Spleen (tissue), 11 donors: ENCODE measurements around the gene DDAH1. TPM values are rescaled to one million over a fixed set of nuclear protein-coding genes. Genes with fewer than 3 reads are reported as not detected.
A peak's percentile ranks its signal among the peaks of the same experiment; 100 is the strongest.

Experiments
- DNase-seq: peaks from one replicate; pipeline ENCODE4 v3.0.0-alpha.2; 2020
- H3K27ac ChIP-seq, 8 donors: fragments of 200-600 bp; sonication (generic) in 7 of 8; 1 replicate in 4 of 8; 2 replicates in 4 of 8; pipeline versions ENCODE4 v1.5.0 to v1.8.0; 2016 to 2021; ENCODE audit warnings: inconsistent platforms in 4 of 8, mild to moderate bottlenecking in 4 of 8, moderate library complexity in 1 of 8
- H3K27me3 ChIP-seq, 7 donors: fragments of 200-600 bp; sonication (generic) in 6 of 7; replicated peaks in 1 of 7; 1 replicate in 4 of 7; 2 replicates in 3 of 7; pipeline versions ENCODE4 v1.5.0 to v1.8.0; 2016 to 2021; ENCODE audit warnings: inconsistent platforms in 3 of 7, mild to moderate bottlenecking in 1 of 7
- H3K36me3 ChIP-seq, 6 donors: fragments of 200-600 bp; sonication (generic) in 5 of 6; 1 replicate in 4 of 6; 2 replicates in 2 of 6; pipeline versions ENCODE4 v1.5.0 to v1.8.0; 2016 to 2021; ENCODE audit warnings: inconsistent platforms in 2 of 6
- H3K4me1 ChIP-seq, 6 donors: fragments of 200-600 bp; sonication (generic) in 5 of 6; 1 replicate in 3 of 6; 2 replicates in 3 of 6; pipeline versions ENCODE4 v1.5.0 to v1.8.0; 2016 to 2021; ENCODE audit warnings: inconsistent platforms in 3 of 6
- H3K4me3 ChIP-seq, 8 donors: fragments of 200-600 bp; sonication (generic) in 7 of 8; 1 replicate in 4 of 8; 2 replicates in 4 of 8; pipeline versions ENCODE4 v1.5.0 to v1.8.0; 2016 to 2021; ENCODE audit warnings: inconsistent platforms in 4 of 8, mild to moderate bottlenecking in 4 of 8, moderate library complexity in 2 of 8
- H3K9me3 ChIP-seq, 8 donors: fragments of 200-600 bp; sonication (generic) in 7 of 8; 1 replicate in 4 of 8; 2 replicates in 4 of 8; pipeline versions ENCODE4 v1.5.0 to v1.8.0; 2016 to 2021; ENCODE audit warnings: inconsistent platforms in 4 of 8
- CTCF ChIP-seq, 11 experiments: fragments of 200-600 bp in 7 of 11; fragments of 450-650 bp in 4 of 11; sonication (generic) in 4 of 11; IDR thresholded peaks in 8 of 11; conservative IDR thresholded peaks in 3 of 11; 1 replicate in 7 of 11; 2 replicates in 4 of 11; pipeline versions ENCODE4 v1.4.0 to v1.8.0; 2016 to 2021; ENCODE audit warnings: antibody characterized with exemption in 11 of 11, inconsistent platforms in 4 of 11, mild to moderate bottlenecking in 1 of 11
- POLR2A ChIP-seq, 3 donors: fragments of 450-650 bp; IDR thresholded peaks; one replicate each; pipeline ENCODE4 v1.5.1; 2017; ENCODE audit warnings: antibody characterized with exemption in 3 of 3, mild to moderate bottlenecking in 1 of 3
- POLR2AphosphoS5 ChIP-seq, 3 donors: sonication (generic); formaldehyde crosslinking; IDR thresholded peaks; one replicate each; pipeline ENCODE4 v1.5.1; 2017; ENCODE audit warnings: antibody characterized with exemption in 3 of 3
- WGBS, 5 donors: extraction: QIAGEN DNeasy Blood & Tissue Kit in 3 of 5; methylation state at CpG; one replicate each; pipeline versions ENCODE4 v1.1.5 to v1.1.7; 2013 to 2018; 5-methylcytosine and 5-hydroxymethylcytosine counted together
- intact Hi-C: fragments of 100-400 bp; cut with DNase I; formaldehyde crosslinking; loops from one replicate; pipeline ENCODE4 v1.15.0; 2023; ENCODE audit warnings: low total_unique reads
- polyA plus RNA-seq, 3 donors: library from polyadenylated mRNA; stranded (reverse); fragments of 200-250 nt; gene quantifications; one replicate each; pipeline ENCODE4 v1.2.1, GENCODE V29; 2013
- total RNA-seq, 7 donors: library from RNA; depleted of rRNA in 3 of 7; stranded (reverse); fragments of >200 nt in 3 of 7; fragmentation: NEBNext Ultra II Directional in 4 of 7; extraction: Animal tissue kit (Norgen Biotek cat#: 25700) in 4 of 7; gene quantifications; one replicate each; pipeline versions ENCODE4 v1.1.0 to v1.2.1, GENCODE V29; 2016 to 2021
- donor health status: healthy with polysubstance abuse.
- donor health status: DM: no; HTN: no; CAD: no; lungs with moderate emphysema.
- donor health status: DM: no; HTN: no; CAD: no.
- donor health status: Bipolar disorder and iron deficiency.
- donor health status: healthy.
- donor health status: DM: no; HTN: no; CAD: no.
- donor health status: DM: yes; HTN: yes; CAD: no.

DDAH1 gene
- total and polyA plus RNA-seq, 10 donors, result 1.8 to 19.8 (median 13.7) TPM

- Histone ChIP-seq H3K9me3 (no peaks in the 10 kb centered on the region), H3K27me3 (no peaks in the 10 kb centered on the region), H3K4me1 (peaks cover 0 to 18% (median 0%) of the 10 kb centered on the region in 6 donors), H3K36me3 (no peaks in the 10 kb centered on the region), H3K27ac (peak overlapping the region in 1 of 8 donors; percentile 20), H3K4me3 (no peak overlapping the region)
- intact Hi-C loops, result no loop called here
- TF ChIP-seq POLR2AphosphoS5 (IDR thresholded peaks at IDR 0.05) (no peak), CTCF (IDR thresholded peaks at IDR 0.05 in 8 of 11, conservative IDR thresholded peaks at IDR 0.05 in 3 of 11) (no peak), POLR2A (IDR thresholded peaks at IDR 0.05) (no peak)
- 83 to 96% (median 95%) methylated on average over 2 of the region's 2 CpGs for WGBS, 5 donors
- no peak for DNase-seq
These were observed 14.1 kb downstream of the DDAH1 start for GRCh38 chr1:85450832-85451231.

- Histone ChIP-seq H3K4me1 (peaks cover 0 to 18% (median 0%) of the 10 kb centered on the region in 6 donors), H3K4me3 (no peak overlapping the region), H3K36me3 (no peaks in the 10 kb centered on the region), H3K9me3 (no peaks in the 10 kb centered on the region), H3K27ac (peak overlapping the region in 7 of 8 donors; percentile 2 to 75 (median 67)), H3K27me3 (no peaks in the 10 kb centered on the region)
- DNase-seq, result no peak
- intact Hi-C loops, result no loop called here
- 56 to 77% (median 67%) methylated on average over 3 of the region's 3 CpGs for WGBS, 5 donors
- no peak for TF ChIP-seq POLR2A (IDR thresholded peaks at IDR 0.05)
- no peak for TF ChIP-seq CTCF (IDR thresholded peaks at IDR 0.05 in 8 of 11, conservative IDR thresholded peaks at IDR 0.05 in 3 of 11)
- no peak for TF ChIP-seq POLR2AphosphoS5 (IDR thresholded peaks at IDR 0.05)
These were observed 15.6 kb downstream of the DDAH1 start for GRCh38 chr1:85449356-85449755.

GRCh38 chr1:85448358-85448757, 16.6 kb downstream of the DDAH1 start:
- DNase-seq, result no peak
- peaks cover 0 to 14% (median 0%) of the 10 kb centered on the region in 6 donors for H3K4me1 ChIP-seq
- TF ChIP-seq POLR2AphosphoS5 (IDR thresholded peaks at IDR 0.05), result peak in 1 of 3 donors; percentile 65
- no peak for TF ChIP-seq POLR2A (IDR thresholded peaks at IDR 0.05)
- peak overlapping the region in 7 of 8 donors; percentile 2 to 75 (median 67) for H3K27ac ChIP-seq
- H3K36me3 ChIP-seq, result no peaks in the 10 kb centered on the region
- no peak overlapping the region for H3K4me3 ChIP-seq
- H3K9me3 ChIP-seq, result no peaks in the 10 kb centered on the region
- intact Hi-C loops, result no loop called here
- WGBS, 5 donors, result 51 to 63% (median 58%) methylated on average over 2 of the region's 2 CpGs
- no peaks in the 10 kb centered on the region for H3K27me3 ChIP-seq

- 75 to 82% (median 79%) methylated on average over 4 of the region's 4 CpGs for WGBS, 5 donors
- TF ChIP-seq POLR2AphosphoS5 (IDR thresholded peaks at IDR 0.05) (no peak), CTCF (IDR thresholded peaks at IDR 0.05 in 8 of 11, conservative IDR thresholded peaks at IDR 0.05 in 3 of 11) (no peak), POLR2A (IDR thresholded peaks at IDR 0.05) (no peak)
- no peak for DNase-seq
- H3K4me1 ChIP-seq, result peaks cover 0 to 13% (median 0%) of the 10 kb centered on the region in 6 donors
- no peaks in the 10 kb centered on the region for H3K36me3 ChIP-seq
- peak overlapping the region in 7 of 8 donors; percentile 2 to 75 (median 67) for H3K27ac ChIP-seq
- no peak overlapping the region for H3K4me3 ChIP-seq
- no peaks in the 10 kb centered on the region for H3K9me3 ChIP-seq
- intact Hi-C loops, result no loop called here
- H3K27me3 ChIP-seq, result no peaks in the 10 kb centered on the region
These were observed 17.7 kb downstream of the DDAH1 start for GRCh38 chr1:85447006-85447943.
